ENCODE results near the gene SYT3.
"Not testable (repeated sequence)": the region's sequence is repeated elsewhere in the genome, so short reads cannot be mapped to it uniquely, and the experiment has no call there.

SYT3 gene

DNA sequence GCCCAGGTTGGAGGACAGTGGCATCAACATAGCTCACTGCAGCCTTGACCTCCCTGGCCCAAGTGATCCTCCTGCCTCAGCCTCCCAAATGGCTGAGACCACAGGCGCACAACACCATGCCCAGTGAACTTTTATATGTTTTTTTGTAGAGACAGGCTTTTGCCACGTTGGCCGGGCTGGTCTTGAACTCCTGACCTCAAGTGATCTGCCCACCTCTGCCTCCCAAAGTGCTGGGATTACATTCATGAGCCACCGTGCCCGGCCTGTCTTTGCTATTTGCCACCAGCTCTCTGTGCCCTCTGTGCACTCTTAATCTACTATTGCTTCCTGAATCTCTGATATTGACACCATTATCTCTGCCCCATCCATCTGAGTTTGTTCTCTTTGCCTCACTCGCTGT lies 37.2 kb downstream of the SYT3 start:
- Mint-ChIP-seq H3K4me3 (no peak overlapping the region), H3K27me3 (ENCODE audit: low read depth) (peaks cover 69% of the 10 kb centered on the region), H3K27ac (no peak overlapping the region), H3K9me3 (peaks cover 3% of the 10 kb centered on the region), H3K36me3 (ENCODE audit: low read depth) (no peaks in the 10 kb centered on the region), H3K4me1 (no peaks in the 10 kb centered on the region)
- TF ChIP-seq, protein P1, sequence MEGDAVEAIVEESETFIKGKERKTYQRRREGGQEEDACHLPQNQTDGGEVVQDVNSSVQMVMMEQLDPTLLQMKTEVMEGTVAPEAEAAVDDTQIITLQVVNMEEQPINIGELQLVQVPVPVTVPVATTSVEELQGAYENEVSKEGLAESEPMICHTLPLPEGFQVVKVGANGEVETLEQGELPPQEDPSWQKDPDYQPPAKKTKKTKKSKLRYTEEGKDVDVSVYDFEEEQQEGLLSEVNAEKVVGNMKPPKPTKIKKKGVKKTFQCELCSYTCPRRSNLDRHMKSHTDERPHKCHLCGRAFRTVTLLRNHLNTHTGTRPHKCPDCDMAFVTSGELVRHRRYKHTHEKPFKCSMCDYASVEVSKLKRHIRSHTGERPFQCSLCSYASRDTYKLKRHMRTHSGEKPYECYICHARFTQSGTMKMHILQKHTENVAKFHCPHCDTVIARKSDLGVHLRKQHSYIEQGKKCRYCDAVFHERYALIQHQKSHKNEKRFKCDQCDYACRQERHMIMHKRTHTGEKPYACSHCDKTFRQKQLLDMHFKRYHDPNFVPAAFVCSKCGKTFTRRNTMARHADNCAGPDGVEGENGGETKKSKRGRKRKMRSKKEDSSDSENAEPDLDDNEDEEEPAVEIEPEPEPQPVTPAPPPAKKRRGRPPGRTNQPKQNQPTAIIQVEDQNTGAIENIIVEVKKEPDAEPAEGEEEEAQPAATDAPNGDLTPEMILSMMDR (IDR thresholded peaks at IDR 0.05; ENCODE audit: unreplicated experiment in 3 of 3), result no peak

DNA sequence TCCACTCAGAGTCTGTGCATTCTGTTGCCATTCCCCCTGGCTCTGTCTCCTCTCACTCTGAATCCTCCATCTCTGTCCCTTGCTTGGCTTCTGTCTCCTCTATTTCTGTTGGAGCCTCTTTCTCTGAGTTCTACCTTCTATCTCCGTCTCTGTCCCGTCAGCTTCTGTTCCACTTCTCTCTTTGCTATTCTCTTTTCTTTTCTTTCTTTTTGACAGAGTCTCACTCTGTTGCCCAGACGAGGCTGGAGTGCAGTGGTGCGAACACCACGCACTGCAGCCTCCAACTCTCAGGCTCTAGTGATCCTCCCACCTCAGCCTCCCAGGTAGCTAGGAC lies 37.6 kb downstream of the SYT3 start:
- Mint-ChIP-seq H3K4me1 (no peaks in the 10 kb centered on the region), H3K27ac (no peak overlapping the region), H3K36me3 (ENCODE audit: low read depth) (no peaks in the 10 kb centered on the region), H3K9me3 (peaks cover 3% of the 10 kb centered on the region), H3K27me3 (ENCODE audit: low read depth) (peaks cover 65% of the 10 kb centered on the region), H3K4me3 (no peak overlapping the region)
- TF ChIP-seq, protein P1 (IDR thresholded peaks at IDR 0.05; ENCODE audit: unreplicated experiment in 3 of 3), result no peak

DNA sequence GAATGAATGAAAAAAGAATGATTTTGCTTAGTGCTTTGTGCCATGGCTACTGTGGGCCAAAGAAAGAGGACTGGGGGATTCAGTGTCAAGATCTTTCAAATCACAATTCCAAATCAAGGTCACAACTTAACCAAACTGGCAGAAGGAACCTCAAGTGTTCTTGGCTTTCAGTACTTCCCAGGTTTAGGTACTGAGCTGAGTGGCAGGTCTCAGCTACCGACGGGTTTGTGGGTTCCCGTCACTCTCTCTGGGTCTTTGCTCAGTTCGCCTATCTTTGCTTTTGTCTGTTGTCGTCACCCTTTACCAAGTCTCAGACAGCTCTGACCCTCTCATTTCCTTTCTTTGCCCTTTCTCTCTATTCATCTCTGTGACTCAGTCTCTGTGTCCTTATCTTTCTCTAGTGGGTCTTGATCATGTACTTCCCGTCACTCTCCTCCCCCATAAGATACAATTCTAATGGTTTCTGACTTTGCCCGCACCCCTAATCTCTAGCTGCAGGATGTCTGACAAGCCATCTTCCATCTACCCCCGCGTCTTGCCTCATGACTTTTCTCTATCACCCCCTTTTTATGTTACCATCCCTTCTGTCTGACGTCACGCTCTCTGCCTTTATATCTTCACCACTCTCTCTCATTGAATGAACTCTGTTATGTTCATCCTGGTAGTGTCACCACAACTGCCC lies 38.1 kb downstream of the SYT3 start:
- TF ChIP-seq, protein P1 (IDR thresholded peaks at IDR 0.05; ENCODE audit: unreplicated experiment in 3 of 3), result no peak
- Mint-ChIP-seq H3K27me3 (ENCODE audit: low read depth) (peaks cover 60% of the 10 kb centered on the region), H3K27ac (no peak overlapping the region), H3K4me1 (no peaks in the 10 kb centered on the region), H3K9me3 (peaks cover 3% of the 10 kb centered on the region), H3K4me3 (no peak overlapping the region), H3K36me3 (ENCODE audit: low read depth) (no peaks in the 10 kb centered on the region)

DNA sequence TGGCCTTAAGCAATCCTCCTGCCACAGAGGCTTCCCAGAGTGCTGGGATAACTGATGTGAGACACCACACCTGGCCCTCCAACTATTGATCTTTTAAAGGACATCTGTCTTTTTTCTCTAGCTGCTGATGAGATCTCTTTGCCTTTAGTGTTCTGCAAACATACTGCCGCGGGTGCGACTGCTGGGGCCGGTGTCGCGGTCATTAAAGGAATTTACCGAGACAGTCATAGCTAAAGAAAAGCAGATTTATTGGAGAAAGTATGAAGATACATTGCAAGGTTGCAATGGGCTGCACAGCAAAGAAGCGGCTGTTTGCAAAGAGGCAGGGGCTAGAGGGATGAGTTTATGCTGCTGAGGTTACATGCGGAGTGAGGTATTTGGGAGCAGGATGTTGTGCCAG lies 40.3 kb downstream of the SYT3 start:
- Mint-ChIP-seq H3K4me3 (no peak overlapping the region), H3K27me3 (ENCODE audit: low read depth) (peaks cover 49% of the 10 kb centered on the region), H3K4me1 (no peaks in the 10 kb centered on the region), H3K36me3 (ENCODE audit: low read depth) (no peaks in the 10 kb centered on the region), H3K9me3 (no peaks in the 10 kb centered on the region), H3K27ac (no peak overlapping the region)
- TF ChIP-seq, protein P1 (IDR thresholded peaks at IDR 0.05; ENCODE audit: unreplicated experiment in 3 of 3), result no peak

DNA sequence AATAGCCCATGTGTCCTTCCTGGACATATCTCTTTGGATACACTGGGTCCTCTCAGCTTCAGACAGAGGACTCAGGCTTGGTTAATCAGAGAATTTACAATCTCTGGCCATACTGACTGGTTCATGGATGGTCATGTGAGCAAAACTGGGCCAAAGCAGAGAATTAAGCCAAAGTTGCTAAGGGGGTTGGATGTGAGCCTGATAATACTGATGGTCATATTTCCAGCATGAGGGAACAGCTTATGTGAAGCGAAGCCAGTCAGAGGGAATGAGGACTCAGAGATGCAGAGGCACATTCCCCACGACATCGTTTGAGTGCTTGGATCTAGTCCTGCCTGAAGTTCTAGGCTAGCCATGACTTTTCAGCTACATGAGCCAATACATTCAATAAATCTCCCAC lies 49.5 kb downstream of the SYT3 start:
- Mint-ChIP-seq H3K4me3 (no peak overlapping the region), H3K27me3 (ENCODE audit: low read depth) (peaks cover 17% of the 10 kb centered on the region), H3K9me3 (no peaks in the 10 kb centered on the region), H3K27ac (no peak overlapping the region), H3K36me3 (ENCODE audit: low read depth) (no peaks in the 10 kb centered on the region), H3K4me1 (peaks cover 4% of the 10 kb centered on the region)
- TF ChIP-seq, protein P1 (IDR thresholded peaks at IDR 0.05; ENCODE audit: unreplicated experiment in 3 of 3), result no peak

DNA sequence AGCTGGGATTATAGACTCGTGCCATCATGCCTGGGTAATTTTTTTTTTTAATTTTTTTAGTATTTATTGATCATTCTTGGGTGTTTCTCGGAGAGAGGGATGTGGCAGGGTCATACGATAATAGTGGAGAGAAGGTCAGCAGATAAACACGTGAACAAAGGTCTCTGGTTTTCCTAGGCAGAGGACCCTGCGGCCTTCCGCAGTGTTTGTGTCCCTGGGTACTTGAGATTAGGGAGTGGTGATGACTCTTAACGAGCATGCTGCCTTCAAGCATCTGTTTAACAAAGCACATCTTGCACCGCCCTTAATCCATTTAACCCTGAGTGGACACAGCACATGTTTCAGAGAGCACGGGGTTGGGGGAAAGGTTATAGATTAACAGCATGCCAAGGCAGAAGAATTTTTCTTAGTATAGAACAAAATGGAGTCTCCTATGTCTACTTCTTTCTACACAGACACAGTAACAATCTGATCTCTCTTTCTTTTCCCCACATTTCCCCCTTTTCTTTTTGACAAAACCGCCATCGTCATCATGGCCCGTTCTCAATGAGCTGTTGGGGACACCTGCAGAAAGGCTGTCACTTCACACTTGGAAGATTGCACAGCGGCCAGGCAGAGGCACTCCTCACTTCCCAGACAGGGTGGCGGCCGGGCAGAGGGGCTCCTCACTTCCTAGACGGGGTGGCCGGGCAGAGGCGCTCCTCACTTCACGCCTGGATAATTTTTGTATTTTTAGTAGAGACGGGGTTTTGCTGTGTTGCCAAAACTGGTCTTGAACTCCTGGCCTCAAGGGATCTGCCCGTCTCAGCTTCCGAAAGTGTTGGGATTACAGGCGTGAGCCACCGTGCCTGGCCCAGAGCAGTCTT lies 57.7 kb downstream of the SYT3 start:
- not testable (repeated sequence) for H3K27me3 Mint-ChIP-seq (ENCODE audit: low read depth); H3K36me3 Mint-ChIP-seq (ENCODE audit: low read depth); H3K4me3 Mint-ChIP-seq; H3K9me3 Mint-ChIP-seq; H3K4me1 Mint-ChIP-seq
- peak overlapping the region in 1 of 3 experiments; percentile 81 for H3K27ac Mint-ChIP-seq
